ENCODE data around the gene SLC25A51.

The SLC25A51 gene

DNA sequence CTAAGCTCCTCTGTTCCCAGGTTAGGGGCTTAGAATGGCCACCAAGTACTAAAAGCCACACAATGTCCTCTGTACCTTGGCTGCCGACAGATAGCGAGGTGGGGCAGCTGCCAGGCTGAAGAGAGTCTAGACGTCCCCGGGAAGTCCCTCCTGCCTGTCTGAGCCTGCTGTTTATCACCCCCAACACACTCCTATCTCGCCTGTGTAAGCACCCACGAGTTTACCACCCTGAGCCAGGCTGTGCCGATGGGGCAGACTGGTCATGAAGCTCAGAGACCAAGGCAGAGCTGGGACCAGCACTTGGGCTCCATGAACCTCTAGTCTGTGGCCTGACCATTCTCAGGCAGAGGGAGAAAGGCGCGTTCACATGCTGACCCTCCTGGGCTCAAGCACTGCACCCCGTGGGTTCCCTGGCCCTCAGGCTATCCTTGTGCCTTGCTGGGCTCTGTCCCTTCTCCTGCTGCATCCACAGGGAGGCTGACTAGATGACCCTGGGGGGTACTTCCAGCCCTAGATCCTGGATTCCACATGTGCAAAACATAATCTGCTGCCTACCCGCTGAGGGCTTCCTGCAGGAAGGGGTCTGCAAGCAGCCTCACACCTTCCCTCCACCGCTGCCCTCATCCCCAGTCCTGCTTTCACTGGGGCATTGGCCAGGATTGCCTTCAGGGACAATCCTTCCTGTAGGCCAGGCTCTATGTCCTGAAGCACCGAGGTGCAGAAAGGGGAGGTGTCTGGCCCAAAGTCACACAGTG lies 18.6 kb upstream of the SLC25A51 start:
- DNase-seq, result peak; percentile 32

DNA sequence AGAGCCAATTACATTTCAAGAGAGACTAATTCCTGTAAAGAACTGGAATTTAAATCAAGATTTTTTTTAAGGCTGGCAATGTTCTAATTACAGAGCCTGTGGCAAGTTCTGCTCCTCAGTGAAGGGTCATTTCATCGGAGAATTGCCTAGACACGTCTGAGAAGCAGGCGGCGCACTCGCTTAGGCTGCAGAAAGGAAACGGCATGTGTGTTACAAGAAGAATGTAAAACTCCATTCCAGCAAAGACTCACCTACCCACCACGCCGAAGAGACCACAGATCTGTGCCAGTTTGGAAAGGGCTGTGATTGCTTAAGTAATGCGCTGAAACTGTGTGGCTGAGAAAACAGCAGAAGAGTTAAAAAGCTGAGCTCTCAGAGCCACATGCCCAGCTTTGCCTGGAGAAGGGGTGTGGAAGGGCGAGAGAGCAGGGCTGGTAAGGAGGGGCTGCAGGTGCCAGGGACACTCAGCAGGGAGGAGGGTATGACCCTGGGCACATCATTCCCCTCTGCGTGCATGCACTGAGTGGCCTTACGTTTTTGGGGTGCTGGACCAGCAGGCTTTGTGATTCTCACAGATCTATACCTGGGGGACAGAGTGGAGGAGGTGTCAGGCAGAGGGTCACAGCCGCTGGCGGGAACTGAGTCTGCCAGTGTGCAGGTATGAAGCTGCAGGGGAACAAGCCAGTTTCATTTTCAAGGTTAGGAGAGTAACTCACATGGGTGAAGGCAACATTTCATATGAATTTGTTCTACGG lies 17.8 kb upstream of the SLC25A51 start:
- peak overlapping the region; percentile 54 for H3K4me3 ChIP-seq (ENCODE audit: low read length)
- H2AFZ ChIP-seq (ENCODE audit: low read length), result peak overlapping the region; percentile 93
- no peaks in the 10 kb centered on the region for H3K9me3 ChIP-seq (replicated peaks; ENCODE audit: insufficient read depth, low read length)
- no peaks in the 10 kb centered on the region for H3K36me3 ChIP-seq (replicated peaks; ENCODE audit: insufficient read depth, low read length)
- DNase-seq, result peak; percentile 41
- peak overlapping the region; percentile 34; the same call in 1 of the 2 replicates for H3K27ac ChIP-seq (ENCODE audit: low read length)
- H3K79me2 ChIP-seq (ENCODE audit: low read length), result no peaks in the 10 kb centered on the region
- no peaks in the 10 kb centered on the region for H4K20me1 ChIP-seq (ENCODE audit: insufficient read depth, low read length)
- peak overlapping the region; percentile 58 for H3K9ac ChIP-seq (ENCODE audit: low read length)
- H3F3A ChIP-seq (ENCODE audit: insufficient read depth, low read length), result no peaks in the 10 kb centered on the region
- H3K27me3 ChIP-seq (replicated peaks; ENCODE audit: insufficient read depth, low read length), result no peaks in the 10 kb centered on the region
- H3K9me2 ChIP-seq (replicated peaks; ENCODE audit: insufficient read depth, low read length), result no peaks in the 10 kb centered on the region
- peaks cover 10% of the 10 kb centered on the region for H3K4me1 ChIP-seq (ENCODE audit: low read length)
- TF ChIP-seq EZH2phosphoT487 (IDR thresholded peaks at IDR 0.05; ENCODE audit: low read length) (no peak), EZH2 (optimal IDR thresholded peaks at IDR 0.05; ENCODE audit: low read depth, low read length) (no peak)
- TF ChIP-seq, protein P1, sequence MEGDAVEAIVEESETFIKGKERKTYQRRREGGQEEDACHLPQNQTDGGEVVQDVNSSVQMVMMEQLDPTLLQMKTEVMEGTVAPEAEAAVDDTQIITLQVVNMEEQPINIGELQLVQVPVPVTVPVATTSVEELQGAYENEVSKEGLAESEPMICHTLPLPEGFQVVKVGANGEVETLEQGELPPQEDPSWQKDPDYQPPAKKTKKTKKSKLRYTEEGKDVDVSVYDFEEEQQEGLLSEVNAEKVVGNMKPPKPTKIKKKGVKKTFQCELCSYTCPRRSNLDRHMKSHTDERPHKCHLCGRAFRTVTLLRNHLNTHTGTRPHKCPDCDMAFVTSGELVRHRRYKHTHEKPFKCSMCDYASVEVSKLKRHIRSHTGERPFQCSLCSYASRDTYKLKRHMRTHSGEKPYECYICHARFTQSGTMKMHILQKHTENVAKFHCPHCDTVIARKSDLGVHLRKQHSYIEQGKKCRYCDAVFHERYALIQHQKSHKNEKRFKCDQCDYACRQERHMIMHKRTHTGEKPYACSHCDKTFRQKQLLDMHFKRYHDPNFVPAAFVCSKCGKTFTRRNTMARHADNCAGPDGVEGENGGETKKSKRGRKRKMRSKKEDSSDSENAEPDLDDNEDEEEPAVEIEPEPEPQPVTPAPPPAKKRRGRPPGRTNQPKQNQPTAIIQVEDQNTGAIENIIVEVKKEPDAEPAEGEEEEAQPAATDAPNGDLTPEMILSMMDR (IDR thresholded peaks at IDR 0.05; ENCODE audit: low read length), result no peak
- peak overlapping the region; percentile 84 for H3K4me2 ChIP-seq (ENCODE audit: low read depth, low read length)

More for the DNA sequence above, 18.6 kb upstream of the SLC25A51 start:
- peak overlapping the region; percentile 54 for H3K4me3 ChIP-seq (ENCODE audit: low read length)
- H3K79me2 ChIP-seq (ENCODE audit: low read length), result no peaks in the 10 kb centered on the region
- H3F3A ChIP-seq (ENCODE audit: insufficient read depth, low read length), result no peaks in the 10 kb centered on the region
- peak overlapping the region; percentile 84 for H3K4me2 ChIP-seq (ENCODE audit: low read depth, low read length)
- peak overlapping the region; percentile 58 for H3K9ac ChIP-seq (ENCODE audit: low read length)
- H4K20me1 ChIP-seq (ENCODE audit: insufficient read depth, low read length), result no peaks in the 10 kb centered on the region
- H3K4me1 ChIP-seq (ENCODE audit: low read length), result peaks cover 10% of the 10 kb centered on the region
- no peaks in the 10 kb centered on the region for H3K9me2 ChIP-seq (replicated peaks; ENCODE audit: insufficient read depth, low read length)
- peak overlapping the region; percentile 93 for H2AFZ ChIP-seq (ENCODE audit: low read length)
- no peak for TF ChIP-seq EZH2 (optimal IDR thresholded peaks at IDR 0.05; ENCODE audit: low read depth, low read length)
- TF ChIP-seq, protein P1 (IDR thresholded peaks at IDR 0.05; ENCODE audit: low read length), result no peak
- TF ChIP-seq EZH2phosphoT487 (IDR thresholded peaks at IDR 0.05; ENCODE audit: low read length), result no peak
- H3K27me3 ChIP-seq (replicated peaks; ENCODE audit: insufficient read depth, low read length), result no peaks in the 10 kb centered on the region
- H3K27ac ChIP-seq (ENCODE audit: low read length), result peak overlapping the region; percentile 34; the same call in 1 of the 2 replicates
- H3K9me3 ChIP-seq (replicated peaks; ENCODE audit: insufficient read depth, low read length), result no peaks in the 10 kb centered on the region
- no peaks in the 10 kb centered on the region for H3K36me3 ChIP-seq (replicated peaks; ENCODE audit: insufficient read depth, low read length)

DNA sequence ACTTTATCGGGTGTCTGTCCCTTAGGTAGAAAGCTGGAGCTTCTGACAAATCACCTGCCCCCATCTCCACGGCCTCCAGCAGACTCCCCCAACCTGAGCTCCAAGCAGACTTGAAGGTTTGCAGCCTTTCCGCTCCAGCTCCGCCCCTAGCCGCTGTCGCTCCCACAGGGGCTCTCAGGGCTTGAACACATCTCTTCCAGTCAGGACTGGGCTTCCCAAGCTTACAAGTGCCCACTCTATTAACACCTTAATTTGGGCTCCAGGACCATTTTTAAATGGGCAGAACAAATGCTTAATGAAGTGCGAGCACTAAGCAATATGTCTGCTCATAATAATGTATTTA lies 17.2 kb upstream of the SLC25A51 start:
- no peak for TF ChIP-seq EZH2phosphoT487 (IDR thresholded peaks at IDR 0.05; ENCODE audit: low read length)
- no peak for TF ChIP-seq EZH2 (optimal IDR thresholded peaks at IDR 0.05; ENCODE audit: low read depth, low read length)
- TF ChIP-seq, protein P1 (IDR thresholded peaks at IDR 0.05; ENCODE audit: low read length), result no peak
- Histone ChIP-seq H3K27ac (ENCODE audit: low read length) (no peak overlapping the region), H3K4me1 (ENCODE audit: low read length) (peaks cover 10% of the 10 kb centered on the region), H3K9ac (ENCODE audit: low read length) (no peak overlapping the region), H3K79me2 (ENCODE audit: low read length) (no peaks in the 10 kb centered on the region), H3K4me2 (ENCODE audit: low read depth, low read length) (no peak overlapping the region), H3K4me3 (ENCODE audit: low read length) (no peak overlapping the region), H4K20me1 (ENCODE audit: insufficient read depth, low read length) (no peaks in the 10 kb centered on the region), H3K27me3 (replicated peaks; ENCODE audit: insufficient read depth, low read length) (no peaks in the 10 kb centered on the region), H3K9me2 (replicated peaks; ENCODE audit: insufficient read depth, low read length) (no peaks in the 10 kb centered on the region), H2AFZ (ENCODE audit: low read length) (no peak overlapping the region), H3F3A (ENCODE audit: insufficient read depth, low read length) (no peaks in the 10 kb centered on the region), H3K9me3 (replicated peaks; ENCODE audit: insufficient read depth, low read length) (no peaks in the 10 kb centered on the region), H3K36me3 (replicated peaks; ENCODE audit: insufficient read depth, low read length) (no peaks in the 10 kb centered on the region)
- no peak for DNase-seq
